GM15510 (cell line): Measurements from ENCODE around the gene P3H3.

ENCODE experiments used
- POLR2A ChIP-seq: IDR thresholded peaks from 3 replicates; pipeline ENCODE4 v1.6.1; 2011; ENCODE audit warnings: borderline replicate concordance; ENCODE audit not compliant: insufficient read length; ENCODE audit errors: extremely low read depth

Gene P3H3

DNA sequence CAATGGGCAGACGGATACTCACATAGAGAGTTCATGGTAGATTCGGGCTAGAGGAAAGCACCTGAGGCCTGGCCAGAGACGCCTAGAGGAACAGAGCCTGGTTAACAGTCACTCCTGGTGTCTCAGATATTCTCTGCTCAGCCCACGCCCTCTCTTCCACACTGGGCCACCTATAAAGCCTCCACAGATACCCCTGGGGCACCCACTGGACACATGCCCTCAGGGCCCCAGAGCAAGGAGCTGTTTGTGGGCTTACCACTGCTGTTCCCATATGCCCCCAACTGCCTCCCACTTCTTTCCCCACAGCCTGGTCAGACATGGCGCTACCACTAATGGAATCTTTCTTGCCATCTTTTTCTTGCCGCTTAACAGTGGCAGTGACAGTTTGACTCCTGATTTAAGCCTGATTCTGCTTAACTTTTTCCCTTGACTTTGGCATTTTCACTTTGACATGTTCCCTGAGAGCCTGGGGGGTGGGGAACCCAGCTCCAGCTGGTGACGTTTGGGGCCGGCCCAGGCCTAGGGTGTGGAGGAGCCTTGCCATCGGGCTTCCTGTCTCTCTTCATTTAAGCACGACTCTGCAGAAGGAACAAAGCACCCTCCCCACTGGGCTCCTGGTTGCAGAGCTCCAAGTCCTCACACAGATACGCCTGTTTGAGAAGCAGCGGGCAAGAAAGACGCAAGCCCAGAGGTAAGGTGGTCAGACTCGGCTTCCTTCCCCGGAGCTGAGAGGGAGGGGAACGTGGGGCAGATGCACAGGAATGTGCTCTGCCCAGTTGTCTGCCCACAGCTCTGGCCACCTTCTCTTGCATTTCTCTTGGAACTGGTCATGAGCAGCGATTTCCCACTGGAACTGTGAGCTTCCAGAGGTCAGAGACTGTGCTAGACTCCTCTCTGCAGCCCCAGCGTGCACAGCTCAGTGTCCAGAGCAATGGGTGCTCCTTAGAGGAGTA, 39.0 kb upstream of the P3H3 start, which contains the start of gene CD4:
Gene CD4 (plus strand): TSS at position 557 of the 953 bp plus-strand sequence. CDS start 10,611 bp downstream, outside the sequence.
- no peak for TF ChIP-seq POLR2A

DNA sequence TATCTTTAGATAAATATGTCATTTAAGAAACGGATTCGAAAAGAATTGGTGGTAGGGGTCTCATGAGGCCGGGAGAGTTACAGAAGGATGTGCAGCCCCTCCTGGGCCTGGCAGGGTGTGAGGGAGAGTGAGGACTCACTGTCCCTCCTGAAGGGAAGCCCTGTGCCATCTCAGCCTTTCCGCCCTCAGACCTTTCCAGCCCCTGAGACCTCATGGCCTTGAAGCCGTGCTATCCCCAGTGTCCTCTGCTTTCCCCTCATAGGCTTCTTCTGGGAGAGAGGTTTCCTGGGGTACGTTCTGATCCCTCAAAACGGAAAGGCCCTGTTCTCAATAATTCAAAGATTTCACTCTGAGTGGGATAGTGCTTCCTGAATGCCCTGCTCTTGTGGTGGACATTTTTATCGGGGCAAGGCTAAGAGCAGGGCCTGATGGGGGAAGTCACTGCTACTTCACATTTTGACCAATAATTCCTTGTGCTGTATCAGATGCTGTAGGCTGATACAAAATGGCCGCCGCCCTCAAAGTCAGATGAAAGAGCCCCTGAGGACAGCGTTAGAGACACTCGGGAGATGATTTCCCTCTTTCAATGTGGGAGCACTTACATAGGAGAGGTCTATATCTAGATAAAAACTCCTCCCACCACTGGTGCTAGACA, 37.6 kb upstream of the P3H3 start:
- TF ChIP-seq POLR2A = no peak

DNA sequence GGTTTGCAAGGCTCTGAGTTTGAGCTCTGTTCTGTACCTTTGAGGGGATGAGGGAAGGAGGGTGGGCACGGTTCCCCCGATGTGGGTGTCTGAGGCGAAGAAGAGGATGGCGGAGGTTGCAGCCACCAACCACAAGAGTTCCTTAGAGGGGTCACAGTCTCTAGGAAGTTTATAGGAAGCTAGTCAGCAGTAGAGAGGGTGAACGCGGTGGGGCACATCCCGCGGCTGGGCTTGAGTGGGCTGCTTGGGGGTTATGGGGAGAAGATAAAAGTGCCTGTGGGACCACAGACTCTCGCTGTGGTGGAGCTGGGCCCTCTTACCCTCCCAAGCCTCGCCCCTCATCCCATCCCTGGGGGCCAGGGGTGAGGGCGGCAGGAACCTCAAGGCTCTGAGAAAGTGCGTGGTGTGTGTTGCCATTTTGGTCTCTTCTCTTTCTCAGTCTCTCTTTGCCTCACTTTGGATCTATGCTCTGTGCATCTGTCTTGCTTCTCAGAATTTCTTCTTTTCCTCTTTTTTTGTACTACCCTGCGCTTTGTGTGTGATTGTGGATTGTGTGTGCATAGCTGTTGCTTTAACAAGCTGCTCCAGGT, 36.2 kb upstream of the P3H3 start:
- TF ChIP-seq POLR2A = no peak

DNA sequence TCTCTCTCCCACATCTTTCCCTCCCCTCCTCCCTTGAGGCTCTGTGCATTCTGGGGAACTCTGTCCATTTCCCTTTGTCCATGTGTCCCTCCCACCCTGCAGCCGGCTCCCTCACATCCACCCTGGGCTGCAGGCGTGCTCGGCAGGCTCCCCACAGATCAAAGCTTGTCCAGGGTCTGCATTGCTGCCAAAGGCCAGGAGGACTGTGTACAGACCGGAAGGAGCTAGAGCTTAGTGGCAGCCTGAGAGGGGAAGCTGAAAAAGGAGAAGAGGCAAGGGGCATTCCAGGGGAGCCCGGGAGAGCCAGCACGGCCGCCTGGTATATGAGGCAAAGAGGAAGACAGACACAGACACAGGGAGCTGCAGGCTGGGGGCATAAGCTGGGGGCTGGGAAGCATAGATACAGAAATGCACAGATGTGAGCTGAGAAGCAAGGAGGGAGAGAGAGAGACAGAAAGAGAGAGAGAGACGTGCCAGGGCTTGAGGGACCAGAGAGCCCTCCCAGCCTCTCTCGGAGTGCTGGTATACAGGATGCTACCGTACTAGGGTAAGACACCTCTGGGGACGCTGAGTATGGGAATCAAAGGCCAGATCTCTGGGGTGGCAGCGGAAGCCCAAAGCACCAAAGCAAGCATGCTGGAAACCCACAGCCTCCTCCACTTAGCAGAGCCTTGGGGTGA, 35.5 kb upstream of the P3H3 start:
- TF ChIP-seq POLR2A = no peak

DNA sequence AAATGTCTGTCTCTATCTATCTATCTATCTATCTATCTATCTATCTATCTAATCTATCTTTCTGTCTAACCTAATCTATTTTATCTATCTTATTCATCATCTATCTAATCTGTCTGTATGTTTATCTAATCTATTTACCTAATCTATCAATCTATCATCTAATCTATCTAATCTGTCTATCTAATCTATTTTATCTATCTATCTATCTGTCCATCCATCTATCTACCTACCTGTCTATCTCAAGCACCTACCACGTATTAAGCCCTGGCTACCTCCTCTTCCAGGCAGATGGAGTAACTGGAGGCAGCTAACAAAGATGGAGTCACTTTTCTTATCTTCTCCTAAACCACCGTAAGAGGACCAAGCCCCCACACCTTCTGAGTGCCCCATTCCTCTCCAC, 33.1 kb upstream of the P3H3 start:
- no peak for TF ChIP-seq POLR2A

DNA sequence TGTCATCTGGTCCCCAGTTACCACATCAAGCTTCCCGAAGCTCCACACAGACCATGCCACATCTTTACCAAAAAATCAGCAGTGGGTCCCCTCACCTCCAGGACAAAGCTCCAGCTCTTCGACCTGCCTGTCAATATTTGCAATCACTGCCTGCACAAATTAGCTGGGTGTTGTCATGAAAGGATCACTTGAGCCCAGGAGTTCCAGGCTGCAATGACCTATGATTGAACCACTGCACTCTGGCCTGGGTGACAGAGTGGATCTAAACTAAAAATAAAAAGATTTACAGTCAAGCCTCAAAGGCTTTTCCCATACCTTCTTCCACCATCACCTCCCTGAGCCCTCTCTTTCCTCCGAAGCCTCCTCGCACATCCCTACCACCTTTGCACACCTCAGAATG, 31.6 kb upstream of the P3H3 start:
- no peak for TF ChIP-seq POLR2A

DNA sequence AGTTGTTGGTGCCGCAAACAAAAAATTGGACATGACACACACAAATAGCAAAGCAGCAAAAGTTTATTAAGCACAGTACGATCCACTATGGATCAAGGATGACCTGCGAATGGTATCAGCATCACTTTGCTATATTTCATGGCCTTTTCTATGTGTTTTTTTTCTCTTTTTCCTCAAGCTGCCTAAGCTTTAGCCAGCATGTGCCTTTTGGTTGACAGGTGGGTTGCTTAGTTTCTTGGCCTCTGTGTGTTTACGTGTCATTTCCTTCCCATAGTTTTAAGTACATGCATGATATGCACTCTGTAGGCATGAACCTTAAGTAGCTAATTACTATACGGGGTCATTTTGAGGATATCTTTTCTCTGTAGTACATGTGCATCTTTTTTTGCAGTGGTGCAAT, 29.1 kb upstream of the P3H3 start:
- TF ChIP-seq POLR2A = no peak

DNA sequence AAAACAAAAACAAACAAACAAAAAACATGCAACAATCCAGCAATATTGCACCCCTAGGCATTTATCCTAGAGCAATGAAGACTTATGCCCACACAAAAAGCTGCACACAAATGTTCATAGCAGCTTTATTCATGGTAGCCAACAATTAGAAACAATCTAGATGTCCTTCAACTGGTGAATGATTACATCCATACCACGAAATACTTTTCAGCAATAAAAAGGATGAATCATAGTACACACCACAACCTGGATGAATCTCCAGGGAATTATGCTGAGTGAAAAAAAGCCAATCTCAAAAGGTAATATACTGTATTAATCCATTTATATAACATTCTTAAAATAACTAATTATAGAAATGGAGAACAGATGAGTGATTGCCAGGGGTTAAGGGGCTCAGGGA, 21.0 kb upstream of the P3H3 start:
- no peak for TF ChIP-seq POLR2A

DNA sequence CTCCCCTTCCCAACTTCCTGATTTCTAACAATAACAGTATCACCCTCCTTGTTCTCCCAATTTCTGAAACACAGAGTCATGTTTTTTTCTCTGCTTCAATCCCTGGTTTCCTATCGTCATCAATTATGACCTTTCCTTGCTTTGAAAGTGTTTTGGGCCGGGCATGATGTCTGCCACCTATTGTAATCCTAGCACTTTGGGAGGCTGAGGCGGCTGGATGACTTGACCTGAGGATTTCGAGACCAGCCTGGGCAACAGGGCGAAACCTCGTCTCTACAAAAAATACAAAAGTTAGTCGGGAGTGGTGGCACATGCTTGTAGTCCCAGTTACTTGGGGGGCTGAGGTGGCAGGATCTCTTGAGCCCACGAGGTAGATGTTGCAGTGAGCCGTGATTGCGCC, 19.2 kb upstream of the P3H3 start:
- no peak for TF ChIP-seq POLR2A

DNA sequence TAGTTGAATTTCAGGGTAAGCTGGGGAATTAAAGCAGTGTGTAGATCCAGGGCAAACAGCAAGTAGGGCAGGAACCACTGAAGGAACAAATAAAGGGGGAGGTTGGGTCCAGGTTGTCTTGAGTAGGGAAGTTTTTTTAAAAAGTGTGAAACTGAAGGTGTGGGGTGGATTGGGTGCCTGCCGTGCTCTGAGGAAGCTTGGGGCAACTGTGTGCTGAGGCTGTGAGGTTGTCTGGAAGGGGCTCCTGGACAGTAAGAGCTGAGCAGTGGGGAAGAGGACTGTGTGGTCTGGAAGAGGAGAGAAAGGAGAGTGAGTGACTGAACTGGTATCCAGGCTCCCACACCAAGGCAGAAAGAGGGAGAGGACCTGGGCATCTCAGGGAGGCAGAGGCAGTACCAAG, 17.4 kb upstream of the P3H3 start:
- TF ChIP-seq POLR2A = no peak

DNA sequence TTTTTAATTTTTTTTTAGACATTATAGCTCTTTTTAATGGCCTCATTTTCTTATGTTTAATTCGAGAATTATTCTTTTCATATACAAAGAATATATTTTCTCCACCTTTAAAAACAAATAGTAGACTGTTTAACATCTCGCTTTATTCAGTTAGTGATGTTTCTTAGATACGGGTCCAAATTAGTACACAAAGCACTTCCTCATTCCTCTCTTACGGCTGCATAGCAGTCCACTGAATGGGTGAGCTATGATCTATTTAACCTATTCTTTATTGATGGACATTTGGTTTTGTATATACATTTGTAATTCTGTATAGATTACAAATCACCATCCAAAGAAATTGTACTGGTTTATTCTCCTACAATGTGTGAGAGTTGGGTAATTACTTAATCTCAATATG, 14.8 kb upstream of the P3H3 start:
- TF ChIP-seq POLR2A = no peak

DNA sequence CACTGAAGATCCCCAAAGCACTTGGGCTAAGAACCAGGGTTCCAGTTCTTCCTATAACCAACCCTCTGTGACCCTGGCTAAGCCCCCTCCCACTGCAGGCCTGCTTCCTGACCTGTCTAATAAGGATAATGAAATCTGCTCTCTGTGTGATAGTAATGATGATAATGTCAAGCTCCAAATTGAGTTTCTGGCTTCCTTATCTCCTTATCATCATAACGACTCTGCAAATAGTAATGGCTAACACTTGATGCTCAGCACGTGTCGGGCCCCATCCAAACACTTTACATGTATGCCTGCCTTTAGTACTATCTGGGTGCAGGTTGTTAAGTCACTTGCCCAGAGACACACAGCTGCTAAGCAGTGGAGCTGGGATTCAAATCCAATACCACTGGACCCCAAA, 11.6 kb upstream of the P3H3 start:
- no peak for TF ChIP-seq POLR2A

DNA sequence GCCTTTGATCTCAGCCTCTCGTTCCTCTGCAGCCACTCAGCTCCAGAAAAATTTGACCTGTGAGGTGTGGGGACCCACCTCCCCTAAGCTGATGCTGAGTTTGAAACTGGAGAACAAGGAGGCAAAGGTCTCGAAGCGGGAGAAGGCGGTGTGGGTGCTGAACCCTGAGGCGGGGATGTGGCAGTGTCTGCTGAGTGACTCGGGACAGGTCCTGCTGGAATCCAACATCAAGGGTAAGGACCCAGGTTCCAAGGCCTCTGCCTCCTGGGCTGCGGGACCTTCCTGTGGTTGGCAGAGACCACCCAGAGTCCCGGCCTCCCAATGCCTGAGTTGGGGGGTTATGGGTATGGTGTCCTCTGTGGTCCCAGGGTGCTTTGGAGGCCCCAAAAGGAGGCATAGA, 11.1 kb upstream of the P3H3 start:
- no peak for TF ChIP-seq POLR2A

DNA sequence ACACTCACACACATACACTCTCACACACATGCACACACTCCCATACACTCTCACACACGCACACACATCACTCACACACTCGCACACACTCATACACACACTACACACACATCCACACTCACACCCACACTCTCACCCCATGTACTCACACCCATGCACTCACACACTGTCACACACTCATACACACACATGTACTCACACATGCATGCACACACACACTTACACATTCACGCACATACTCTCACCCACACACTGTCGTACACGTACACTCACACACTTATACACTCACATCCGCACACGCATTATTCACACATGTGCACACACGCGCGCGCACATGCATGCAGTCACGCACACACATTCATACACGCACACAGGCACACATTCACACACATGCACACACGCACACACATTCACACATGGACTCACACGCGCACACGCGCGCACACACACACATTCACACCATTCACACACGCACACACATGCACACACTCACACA, 10.5 kb upstream of the P3H3 start:
- TF ChIP-seq POLR2A = no peak

DNA sequence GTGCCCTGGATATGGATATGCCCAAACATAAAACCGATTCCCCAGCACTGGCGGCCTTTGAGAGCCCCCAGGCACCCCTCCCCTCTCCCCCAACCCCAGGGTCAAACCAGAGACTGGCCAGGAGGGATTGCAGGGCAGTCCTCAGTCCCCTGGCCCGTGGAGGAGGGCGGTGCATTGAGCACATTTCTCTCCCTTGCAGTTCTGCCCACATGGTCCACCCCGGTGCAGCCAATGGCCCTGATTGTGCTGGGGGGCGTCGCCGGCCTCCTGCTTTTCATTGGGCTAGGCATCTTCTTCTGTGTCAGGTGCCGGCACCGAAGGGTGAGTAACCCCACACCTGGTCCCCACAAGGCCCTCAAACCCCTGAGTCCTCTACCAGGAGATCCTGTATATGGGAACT, 10.0 kb upstream of the P3H3 start:
- no peak for TF ChIP-seq POLR2A
